ENCODE measurements around the gene TMEM260. TPM values are rescaled to one million over a fixed set of nuclear protein-coding genes. Genes with fewer than 3 reads are reported as not detected.
A peak's percentile ranks its signal among the peaks of the same experiment; 100 is the strongest.

The TMEM260 gene
- total and polyA plus RNA-seq, 2 experiments from 2014 or later: 12.2 to 38.9 TPM

- TF ChIP-seq CTCF (IDR thresholded peaks at IDR 0.05; ENCODE audit: low read depth, low read length): no peak
- Histone ChIP-seq H3K36me3 (no peaks in the 10 kb centered on the region), H3K9me3 (ENCODE audit: low read depth) (no peaks in the 10 kb centered on the region)
These were observed 29.9 kb upstream of the TMEM260 start for GRCh38 chr14:56549721-56550120.

DNA sequence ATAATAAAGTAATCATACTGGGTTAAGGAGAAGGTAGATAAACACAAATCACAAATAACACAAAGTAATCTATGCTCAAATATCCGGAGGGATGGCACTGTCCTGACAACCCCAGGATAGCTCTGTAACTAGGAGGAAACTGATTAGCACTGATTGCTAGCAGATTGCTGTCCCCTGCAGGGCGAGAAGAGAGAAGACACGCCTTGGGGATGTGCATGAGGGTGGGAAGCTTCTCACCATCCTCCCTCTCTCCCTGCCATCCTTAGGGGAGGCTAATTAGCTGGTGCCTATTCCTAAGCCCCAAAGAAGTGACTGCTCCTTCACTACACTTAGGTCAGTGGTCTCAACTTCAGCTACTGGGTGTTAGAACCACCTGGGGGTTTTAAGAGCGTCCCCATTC, 27.0 kb upstream of the TMEM260 start:
- Histone ChIP-seq H3K36me3 (no peaks in the 10 kb centered on the region), H3K4me1 (ENCODE audit: low read depth) (no peaks in the 10 kb centered on the region), H3K9me3 (ENCODE audit: low read depth) (no peaks in the 10 kb centered on the region), H3K27me3 (no peaks in the 10 kb centered on the region), H3K27ac (no peak overlapping the region), H3K4me3 (no peak overlapping the region)
- no peak for DNase-seq (ENCODE audit: low read depth in 1 of 2, low spot score in 1 of 2)
- TF ChIP-seq CTCF (IDR thresholded peaks at IDR 0.05; ENCODE audit: low read depth, low read length): no peak

More at GRCh38 chr14:56549721-56550120, 29.9 kb upstream of the TMEM260 start:
- Histone ChIP-seq H3K4me3 (no peak overlapping the region), H3K4me1 (ENCODE audit: low read depth) (no peaks in the 10 kb centered on the region), H3K27me3 (no peaks in the 10 kb centered on the region), H3K27ac (no peak overlapping the region)
- no peak for DNase-seq (ENCODE audit: low read depth in 1 of 2, low spot score in 1 of 2)

DNA sequence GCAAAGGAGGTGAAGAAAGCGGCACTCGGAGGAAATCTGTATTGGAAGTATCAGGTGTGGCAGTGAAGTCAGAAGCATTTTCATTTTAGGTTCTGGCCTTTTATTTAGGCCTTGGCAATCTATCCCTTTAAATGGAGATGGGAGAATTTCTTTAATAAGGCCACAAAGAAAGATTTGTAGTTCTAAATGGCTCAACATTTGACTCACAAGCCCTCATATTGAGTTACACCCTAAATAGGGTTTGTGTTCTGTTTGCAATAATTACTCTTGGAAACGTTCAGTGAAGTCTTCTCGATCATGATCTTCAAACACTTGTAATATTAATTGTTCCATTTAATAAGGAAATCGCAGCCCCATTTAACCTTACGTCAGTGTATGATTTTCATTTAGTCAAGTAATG, 25.3 kb upstream of the TMEM260 start:
- TF ChIP-seq CTCF (IDR thresholded peaks at IDR 0.05; ENCODE audit: low read depth, low read length): no peak
- H3K36me3 ChIP-seq: no peaks in the 10 kb centered on the region

DNA sequence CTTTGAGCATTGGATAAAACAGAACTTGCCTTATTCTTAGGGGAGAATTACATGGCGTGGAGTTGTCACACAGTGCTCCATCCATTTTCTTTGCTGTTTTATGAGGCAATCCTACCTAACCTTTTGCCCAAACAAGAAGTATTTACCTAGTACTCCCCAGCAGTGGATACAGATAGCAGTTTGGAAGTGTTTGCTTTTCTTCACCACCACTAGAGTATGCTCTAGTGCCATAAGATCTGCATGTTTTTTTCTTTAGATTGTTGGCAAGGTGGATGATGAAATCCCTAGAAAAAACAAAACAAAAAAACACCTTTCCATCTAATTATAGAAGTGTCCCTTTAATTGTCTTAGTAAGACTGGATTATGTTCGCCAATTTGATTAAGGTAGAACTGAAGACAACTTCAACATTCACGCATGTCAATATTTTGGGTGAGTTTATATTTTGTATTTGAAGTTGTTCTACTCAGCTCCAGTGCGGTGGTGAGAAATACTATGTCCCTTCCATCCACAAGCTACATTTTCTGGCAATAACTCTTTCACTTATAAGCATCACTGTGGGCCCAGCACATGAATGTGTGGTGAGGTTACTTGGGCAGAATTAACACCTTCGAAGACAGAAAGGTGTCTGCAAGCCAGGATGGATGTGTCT, 23.6 kb upstream of the TMEM260 start:
- no peak overlapping the region for H3K27ac ChIP-seq
- no peaks in the 10 kb centered on the region for H3K4me1 ChIP-seq (ENCODE audit: low read depth)
- H3K36me3 ChIP-seq: no peaks in the 10 kb centered on the region
- DNase-seq (ENCODE audit: low read depth in 1 of 2, low spot score in 1 of 2): peak; percentile 35 to 65
- H3K9me3 ChIP-seq (ENCODE audit: low read depth): no peaks in the 10 kb centered on the region
- no peak overlapping the region for H3K4me3 ChIP-seq
- TF ChIP-seq CTCF (IDR thresholded peaks at IDR 0.05; ENCODE audit: low read depth, low read length): peak; percentile 69
- no peaks in the 10 kb centered on the region for H3K27me3 ChIP-seq

More for the DNA sequence above, 25.3 kb upstream of the TMEM260 start:
- Histone ChIP-seq H3K27me3 (no peaks in the 10 kb centered on the region), H3K4me1 (ENCODE audit: low read depth) (no peaks in the 10 kb centered on the region), H3K4me3 (no peak overlapping the region), H3K27ac (no peak overlapping the region), H3K9me3 (ENCODE audit: low read depth) (no peaks in the 10 kb centered on the region)
- DNase-seq (ENCODE audit: low read depth in 1 of 2, low spot score in 1 of 2): no peak

GRCh38 chr14:56559182-56559581, 20.4 kb upstream of the TMEM260 start:
- Histone ChIP-seq H3K36me3 (no peaks in the 10 kb centered on the region), H3K27me3 (no peaks in the 10 kb centered on the region), H3K9me3 (ENCODE audit: low read depth) (no peaks in the 10 kb centered on the region), H3K27ac (no peak overlapping the region), H3K4me3 (no peak overlapping the region), H3K4me1 (ENCODE audit: low read depth) (no peaks in the 10 kb centered on the region)
- no peak for DNase-seq (ENCODE audit: low read depth in 1 of 2, low spot score in 1 of 2)
- TF ChIP-seq CTCF (IDR thresholded peaks at IDR 0.05; ENCODE audit: low read depth, low read length): no peak
